Ishikawa (cell line): ENCODE results near the gene KIF6.

Experiments used
- CEBPB ChIP-seq: IDR thresholded peaks from 2 replicates; pipeline ENCODE4 v1.6.1; 2012
- CREB1 ChIP-seq: IDR thresholded peaks from 2 replicates; pipeline ENCODE4 v1.6.1; 2012; ENCODE audit warnings: low read depth
- EGR1 ChIP-seq: IDR thresholded peaks from 2 replicates; pipeline ENCODE4 v1.6.1; 2012
- EP300 ChIP-seq: IDR thresholded peaks from 2 replicates; pipeline ENCODE4 v1.6.1; 2012; ENCODE audit warnings: borderline replicate concordance
- FOXM1 ChIP-seq: IDR thresholded peaks from 2 replicates; pipeline ENCODE4 v1.6.1; 2012; ENCODE audit warnings: low read depth, borderline replicate concordance
- MAX ChIP-seq: IDR thresholded peaks from 2 replicates; pipeline ENCODE4 v1.6.1; 2012
- NFIC ChIP-seq: IDR thresholded peaks from 2 replicates; pipeline ENCODE4 v1.6.1; 2012
- RAD21 ChIP-seq: IDR thresholded peaks from 2 replicates; pipeline ENCODE4 v1.6.1; 2012; ENCODE audit warnings: low read depth
- REST ChIP-seq: IDR thresholded peaks from 2 replicates; pipeline ENCODE4 v1.6.1; 2012; ENCODE audit warnings: low read depth, mild to moderate bottlenecking
- TAF1 ChIP-seq: IDR thresholded peaks from 2 replicates; pipeline ENCODE4 v1.6.1; 2012; ENCODE audit warnings: low read depth, mild to moderate bottlenecking
- TCF12 ChIP-seq: IDR thresholded peaks from 2 replicates; pipeline ENCODE4 v1.6.1; 2012; ENCODE audit warnings: low read depth
- TEAD4 ChIP-seq: IDR thresholded peaks from 2 replicates; pipeline ENCODE4 v1.6.1; 2012
- USF1 ChIP-seq: IDR thresholded peaks from 2 replicates; pipeline ENCODE4 v1.6.1; 2012
- YY1 ChIP-seq: IDR thresholded peaks from 2 replicates; pipeline ENCODE4 v1.6.1; 2012; ENCODE audit warnings: low read depth
- ZBTB7A ChIP-seq: IDR thresholded peaks from 2 replicates; pipeline ENCODE4 v1.6.1; 2012; ENCODE audit warnings: low read depth

KIF6 gene

GRCh38 chr6:39599973-39600372, 125.2 kb downstream of the KIF6 start:
- TF ChIP-seq TEAD4 = no peak
- no peak for TF ChIP-seq RAD21
- no peak for TF ChIP-seq MAX
- no peak for TF ChIP-seq FOXM1
- no peak for TF ChIP-seq TAF1
- no peak for TF ChIP-seq USF1
- no peak for TF ChIP-seq NFIC
- TF ChIP-seq ZBTB7A = no peak
- TF ChIP-seq REST = no peak
- no peak for TF ChIP-seq EP300
- TF ChIP-seq TCF12 = no peak

GRCh38 chr6:39599341-39599740, 125.9 kb downstream of the KIF6 start:
- no peak for TF ChIP-seq NFIC
- no peak for TF ChIP-seq TAF1
- TF ChIP-seq TEAD4 = no peak
- TF ChIP-seq CEBPB = no peak
- no peak for TF ChIP-seq FOXM1
- no peak for TF ChIP-seq RAD21
- no peak for TF ChIP-seq EP300
- no peak for TF ChIP-seq REST
- TF ChIP-seq YY1 = no peak
- TF ChIP-seq ZBTB7A = no peak
- no peak for TF ChIP-seq MAX
- no peak for TF ChIP-seq TCF12
- TF ChIP-seq USF1 = no peak
- no peak for TF ChIP-seq EGR1

- no peak for TF ChIP-seq TCF12
- no peak for TF ChIP-seq TEAD4
- TF ChIP-seq ZBTB7A = no peak
- TF ChIP-seq MAX = no peak
- TF ChIP-seq TAF1 = no peak
- no peak for TF ChIP-seq FOXM1
- TF ChIP-seq NFIC = no peak
- TF ChIP-seq EGR1 = no peak
- no peak for TF ChIP-seq RAD21
- no peak for TF ChIP-seq YY1
- TF ChIP-seq REST = no peak
- TF ChIP-seq USF1 = no peak
- no peak for TF ChIP-seq CEBPB
- TF ChIP-seq CREB1 = no peak
- no peak for TF ChIP-seq EP300
Measured at GRCh38 chr6:39594285-39594684, 130.9 kb downstream of the KIF6 start.

GRCh38 chr6:39593646-39594045, 131.6 kb downstream of the KIF6 start:
- no peak for TF ChIP-seq REST
- no peak for TF ChIP-seq USF1
- TF ChIP-seq YY1 = no peak
- no peak for TF ChIP-seq CREB1
- TF ChIP-seq FOXM1 = no peak
- no peak for TF ChIP-seq TEAD4
- no peak for TF ChIP-seq EGR1
- no peak for TF ChIP-seq RAD21
- TF ChIP-seq MAX = no peak
- no peak for TF ChIP-seq CEBPB
- no peak for TF ChIP-seq EP300
- no peak for TF ChIP-seq ZBTB7A
- TF ChIP-seq TCF12 = no peak
- no peak for TF ChIP-seq TAF1
